NCI-H1417 (cell line): ENCODE results near the gene UROC1.

Source experiments
- DNase-seq, 3 experiments: peaks; one replicate each; lab custom pipeline; 2025; lab: John Stamatoyannopoulos, UW

UROC1 gene

DNA sequence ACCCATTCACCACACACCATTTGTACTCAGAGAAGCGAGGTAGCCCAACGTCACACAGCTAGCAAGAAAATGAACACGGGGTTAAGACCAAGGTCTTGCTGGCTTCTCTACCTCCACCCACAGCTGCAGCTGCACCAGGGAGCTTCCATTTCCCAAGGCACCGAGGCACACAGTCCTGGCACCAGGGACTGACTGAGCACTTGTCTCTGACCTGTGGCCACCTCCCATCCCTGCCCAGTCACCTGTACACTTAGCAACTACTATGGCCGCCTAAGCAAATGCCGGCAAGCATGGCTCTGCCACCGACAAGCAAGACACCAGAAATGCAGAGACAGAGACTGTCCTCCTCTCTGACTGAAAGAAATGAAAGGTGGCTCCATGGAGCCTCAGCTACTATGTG, 57.2 kb downstream of the UROC1 start:
- no peak for DNase-seq

- DNase-seq: no peak
Measured at GRCh38 chr3:126459763-126460127, 57.8 kb downstream of the UROC1 start.

DNA sequence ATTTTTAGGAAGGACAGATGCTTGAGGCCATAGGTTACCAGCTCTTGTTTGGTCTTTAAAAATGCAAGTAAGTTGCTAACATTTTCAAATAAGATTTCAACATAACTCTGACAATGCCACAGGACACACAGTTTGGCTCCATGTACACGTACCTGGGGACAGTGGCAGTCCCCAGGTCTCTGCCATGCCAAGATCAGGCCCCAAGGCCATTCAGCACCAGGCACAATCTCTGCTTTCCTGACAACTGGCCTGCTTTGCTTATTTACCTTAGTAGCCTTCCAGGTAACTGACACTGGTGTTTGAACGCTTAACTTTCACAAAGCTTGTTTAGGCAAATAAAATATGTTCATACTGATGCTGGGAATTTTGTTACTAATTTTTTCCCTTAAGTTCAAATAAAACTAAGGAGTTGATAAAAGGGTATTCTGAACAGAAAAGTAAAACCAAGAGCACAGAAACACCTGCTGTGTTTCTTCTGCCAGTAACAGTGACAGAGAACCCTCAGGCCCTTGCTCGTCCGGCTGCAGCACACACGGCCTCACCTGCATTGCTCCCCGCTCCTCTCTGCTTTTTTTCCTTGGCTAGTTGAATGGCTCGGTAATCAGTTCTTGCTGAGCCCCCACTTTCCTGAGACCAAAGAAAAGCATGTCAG, 58.3 kb downstream of the UROC1 start:
- no peak for DNase-seq

DNA sequence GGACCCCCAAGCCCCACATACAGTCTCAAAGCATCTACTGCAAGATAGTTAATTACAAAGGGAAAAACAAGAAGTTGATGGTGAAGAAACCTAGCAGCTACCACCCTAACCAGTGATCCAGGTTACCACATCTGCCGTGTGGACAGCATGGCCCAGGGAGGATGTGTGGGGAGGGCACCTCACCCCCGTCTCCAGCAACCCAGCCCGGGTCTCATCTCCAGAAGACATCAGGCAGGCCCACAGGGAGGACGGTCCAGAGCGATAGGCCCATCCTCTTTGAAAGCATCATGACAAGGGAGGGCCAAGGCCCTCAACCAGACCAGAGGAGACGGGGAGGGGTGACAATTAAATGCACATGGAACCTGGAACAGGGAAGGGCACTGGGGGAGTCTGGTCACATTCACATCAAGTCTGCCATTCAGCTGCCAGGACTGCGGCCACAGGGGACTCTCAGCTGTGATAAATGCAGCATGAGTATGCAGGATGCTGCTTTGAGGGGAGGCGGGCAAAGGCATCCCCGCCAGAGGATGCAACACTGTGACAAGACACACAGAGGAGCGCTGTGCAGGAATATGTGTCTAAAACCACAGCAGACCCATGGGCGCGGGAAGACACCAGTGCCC, 60.7 kb downstream of the UROC1 start:
- DNase-seq: no peak

DNA sequence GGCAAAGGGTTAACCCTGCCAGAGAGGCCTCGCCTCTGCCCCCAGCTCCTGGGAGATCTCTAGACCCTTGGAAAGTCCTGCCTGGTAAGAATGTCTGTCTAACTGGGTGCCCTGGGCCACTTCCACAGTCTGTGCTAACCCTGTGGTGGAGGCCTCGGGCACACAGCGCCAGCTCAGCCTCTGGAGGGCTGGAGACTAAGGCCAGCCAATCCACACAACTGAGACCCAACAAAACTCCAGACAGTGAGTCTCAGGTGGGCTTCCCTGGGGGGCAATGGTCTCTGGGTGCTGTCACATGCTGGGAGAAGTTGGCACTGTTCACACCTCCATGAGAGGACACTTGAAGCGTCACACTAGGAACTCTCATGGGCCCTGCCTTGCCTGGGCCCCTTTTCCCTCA, 61.4 kb downstream of the UROC1 start:
- DNase-seq: no peak

DNA sequence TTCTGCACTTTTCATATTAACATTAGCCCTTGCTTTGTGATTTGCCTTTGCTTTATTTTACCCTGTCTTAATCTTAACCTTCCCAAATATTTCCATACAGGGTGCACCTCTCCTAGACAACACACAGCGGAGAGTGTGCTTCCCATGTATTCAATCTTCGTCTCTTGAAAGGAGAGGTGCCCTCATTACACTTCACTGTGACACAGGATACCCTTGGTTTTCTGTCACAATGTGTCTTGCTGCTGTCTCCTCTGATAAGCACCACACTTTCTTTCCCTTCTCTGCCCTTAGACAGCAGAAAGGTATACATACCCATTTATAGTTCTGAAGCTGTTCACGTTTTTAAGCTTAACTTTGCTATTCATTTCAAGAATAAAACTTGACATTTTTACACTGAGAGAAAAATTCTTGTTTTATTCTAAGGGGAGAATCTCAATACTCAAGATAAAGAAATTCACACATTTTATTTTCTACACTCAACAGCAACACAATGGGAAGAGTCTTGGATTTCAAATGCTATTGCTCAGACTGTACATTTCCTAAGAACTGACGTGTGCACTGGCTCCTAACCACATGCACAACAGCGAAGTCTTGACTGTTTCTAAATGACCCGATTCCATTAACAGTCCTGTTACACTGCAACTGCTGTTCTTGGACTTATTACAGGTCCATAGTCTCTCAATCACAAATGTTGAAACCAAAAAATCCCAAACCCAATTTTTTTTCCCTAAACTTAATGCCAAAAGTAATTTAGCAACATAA, 63.0 kb downstream of the UROC1 start:
- DNase-seq: no peak

DNA sequence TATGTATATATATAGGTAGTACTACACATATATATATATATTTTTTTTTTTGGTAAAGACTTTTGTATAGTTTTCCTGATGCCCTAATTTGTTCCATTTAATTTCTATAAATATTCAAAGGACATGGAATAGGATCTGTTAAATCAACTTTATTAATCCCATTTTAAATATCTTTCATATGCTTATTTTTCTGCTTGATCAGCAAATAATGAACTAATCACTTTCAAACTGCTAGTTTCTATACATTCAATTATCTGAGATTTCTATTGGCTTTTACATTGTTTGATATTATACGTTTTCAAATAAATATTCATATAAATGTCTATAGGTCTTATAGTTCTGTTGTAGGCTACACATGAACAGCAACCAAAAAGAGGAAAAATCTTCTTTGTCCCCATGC, 63.5 kb downstream of the UROC1 start:
- no peak for DNase-seq

- no peak for DNase-seq
Measured at GRCh38 chr3:126452213-126452612, 65.4 kb downstream of the UROC1 start.

DNA sequence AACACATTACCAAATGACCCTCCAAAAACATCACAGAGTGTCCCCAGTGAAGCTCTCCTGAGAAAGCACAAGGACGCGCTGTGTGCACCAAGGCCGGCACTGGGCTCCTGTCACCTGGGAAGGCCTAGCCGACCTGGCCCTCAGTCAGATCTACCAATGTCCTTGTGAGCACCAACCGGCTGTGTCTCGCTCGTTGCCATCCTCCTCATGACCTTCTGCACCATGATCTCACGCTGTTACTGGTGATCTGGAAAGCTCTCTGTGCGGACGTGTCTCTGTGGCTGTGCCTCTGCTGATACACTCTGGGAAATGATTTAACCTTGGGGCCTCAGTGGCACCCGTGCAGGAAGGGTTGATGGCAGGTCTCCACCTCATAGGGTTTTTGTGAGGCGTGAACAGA, 66.1 kb downstream of the UROC1 start:
- DNase-seq: no peak

DNA sequence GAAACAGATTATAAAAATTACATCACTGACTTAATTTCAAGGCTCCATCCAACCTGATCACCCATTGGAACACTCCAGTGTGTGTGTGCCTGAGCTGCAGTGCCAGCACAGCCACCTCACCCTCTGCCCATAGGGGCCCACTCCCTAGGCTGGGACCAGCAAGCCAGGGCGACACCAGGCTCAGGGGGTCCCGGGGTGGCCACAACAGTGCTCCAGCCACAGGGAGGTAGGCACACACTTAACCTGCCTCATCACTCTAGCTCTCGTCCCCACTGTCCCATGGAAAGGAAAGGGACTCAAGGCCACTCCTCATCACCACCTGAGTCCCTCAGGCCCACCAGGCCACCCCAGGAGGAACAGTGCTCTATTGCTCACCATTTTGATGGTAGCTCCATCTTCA, 66.8 kb downstream of the UROC1 start:
- no peak for DNase-seq

DNA sequence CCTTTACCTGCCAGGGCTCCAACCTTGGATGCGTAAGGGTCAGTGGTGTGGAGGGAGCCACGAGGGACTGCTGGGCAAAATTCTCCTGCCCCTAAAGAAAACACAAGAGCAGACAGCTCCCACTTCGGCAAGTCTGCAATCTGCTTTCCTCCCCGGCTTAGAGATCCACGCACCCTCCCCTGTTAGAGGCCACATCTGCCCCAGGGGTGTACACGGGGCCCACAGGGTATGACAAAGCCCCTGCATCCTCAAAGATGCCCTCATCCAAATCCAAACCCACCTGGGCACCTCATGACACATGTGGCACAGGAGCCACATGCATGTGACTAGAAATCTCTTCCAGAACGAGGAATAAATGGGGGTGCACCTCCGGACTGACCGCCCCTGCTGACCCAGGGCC, 67.4 kb downstream of the UROC1 start:
- DNase-seq: no peak

- no peak for DNase-seq
Measured at GRCh38 chr3:126449621-126450051, 67.9 kb downstream of the UROC1 start.

DNA sequence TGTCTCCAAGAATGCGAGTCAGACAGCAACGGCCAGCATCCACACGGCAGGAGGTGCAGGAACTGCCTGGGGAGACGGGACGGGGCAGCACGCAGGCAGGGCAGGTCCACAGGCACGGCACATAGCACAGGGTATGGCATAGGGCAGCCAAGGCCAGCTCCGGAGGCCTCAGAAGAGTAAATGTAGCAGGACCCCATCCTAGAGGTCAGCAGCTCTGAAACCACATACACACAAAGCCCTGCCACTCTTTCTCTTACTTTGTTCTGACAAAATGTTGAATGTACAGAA, 68.7 kb downstream of the UROC1 start:
- DNase-seq: no peak

DNA sequence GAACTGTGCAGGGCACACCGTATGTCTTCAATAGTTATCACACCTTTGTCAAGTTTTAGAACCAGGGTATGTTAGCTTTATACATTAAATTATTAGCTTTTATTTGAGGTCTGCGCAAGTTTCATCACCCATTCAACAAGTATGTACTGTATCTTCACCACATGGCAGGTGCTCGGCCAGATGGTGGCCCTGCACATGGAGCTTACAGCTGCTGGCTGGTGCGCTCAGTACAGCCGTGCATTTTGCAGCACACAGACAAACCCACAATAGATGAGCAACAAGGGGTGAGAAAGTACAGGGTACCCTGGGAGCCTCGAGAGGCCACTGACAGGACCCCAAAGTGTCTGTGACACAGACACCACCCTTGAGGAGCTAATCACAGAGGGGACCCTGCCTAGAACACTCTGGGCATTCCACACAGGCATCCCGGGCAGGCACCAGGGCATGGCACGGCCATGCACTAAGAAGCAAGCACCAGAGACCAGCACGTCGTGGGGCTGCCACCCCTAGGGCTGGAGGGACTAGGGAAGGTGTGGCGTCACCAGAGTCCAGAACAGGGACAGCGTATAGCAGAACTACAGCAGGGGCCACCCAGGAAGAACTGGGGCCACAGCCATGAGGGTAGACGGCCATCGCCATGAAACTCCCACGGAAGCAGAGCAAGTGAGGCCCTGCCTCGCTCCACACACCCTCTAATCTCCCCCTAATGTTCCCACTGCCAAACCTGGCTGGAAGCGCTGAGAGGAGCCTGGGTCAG, 69.3 kb downstream of the UROC1 start:
- no peak for DNase-seq

DNA sequence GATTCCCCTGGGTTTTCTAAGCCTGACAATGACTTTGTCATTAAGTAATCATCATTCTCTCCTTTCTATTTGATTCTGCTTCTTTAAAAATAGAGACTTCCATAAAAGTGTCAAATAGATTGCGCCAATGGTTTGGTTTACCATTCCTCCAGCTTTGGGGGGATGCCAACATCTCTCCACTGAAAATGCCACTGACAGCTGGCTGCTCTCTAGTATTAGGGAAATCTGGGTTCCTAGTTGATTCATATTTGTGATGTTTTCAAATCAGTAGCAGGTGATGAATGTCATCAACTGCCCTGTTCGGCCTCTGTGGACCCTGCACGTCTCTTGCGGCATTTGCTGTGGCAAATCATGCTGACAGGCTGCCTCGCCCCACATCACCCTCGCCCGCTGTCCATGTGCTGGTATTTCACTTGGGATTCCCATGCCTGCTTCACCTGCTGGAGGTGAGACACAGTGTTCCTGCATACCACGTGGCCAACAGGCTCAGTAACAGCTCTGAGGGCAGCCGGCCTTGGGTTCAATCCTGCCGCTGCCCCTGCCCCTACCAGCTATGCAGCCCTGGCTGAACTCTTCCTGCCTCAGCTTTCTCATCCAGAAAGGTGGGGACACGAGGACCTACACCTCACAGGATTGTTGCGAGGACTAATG, 70.0 kb downstream of the UROC1 start:
- no peak for DNase-seq

GRCh38 chr3:126446791-126447190, 70.8 kb downstream of the UROC1 start:
- peak in 1 of 3 experiments; percentile 11 for DNase-seq

GRCh38 chr3:126446301-126446700, 71.3 kb downstream of the UROC1 start:
- DNase-seq: no peak

DNA sequence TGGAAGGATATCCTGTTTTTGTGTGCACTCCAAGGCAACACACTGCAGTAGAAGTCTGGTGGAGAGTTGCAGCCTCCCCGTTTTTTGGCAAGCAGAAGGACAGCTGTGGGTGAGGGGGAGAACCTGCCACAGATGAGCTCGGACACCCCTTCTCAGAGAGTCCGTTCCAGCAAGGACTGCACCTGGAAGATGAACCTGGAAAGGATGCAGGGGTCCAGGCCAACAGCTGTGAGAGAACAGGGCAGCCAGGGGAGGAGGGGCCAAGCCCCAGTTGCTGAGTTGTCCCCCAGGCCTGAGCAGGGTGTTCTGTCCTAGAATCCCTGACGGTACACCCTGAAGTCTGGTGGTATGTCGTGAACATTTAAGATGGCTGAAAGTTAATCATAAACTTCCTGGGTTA, 72.1 kb downstream of the UROC1 start:
- no peak for DNase-seq

DNA sequence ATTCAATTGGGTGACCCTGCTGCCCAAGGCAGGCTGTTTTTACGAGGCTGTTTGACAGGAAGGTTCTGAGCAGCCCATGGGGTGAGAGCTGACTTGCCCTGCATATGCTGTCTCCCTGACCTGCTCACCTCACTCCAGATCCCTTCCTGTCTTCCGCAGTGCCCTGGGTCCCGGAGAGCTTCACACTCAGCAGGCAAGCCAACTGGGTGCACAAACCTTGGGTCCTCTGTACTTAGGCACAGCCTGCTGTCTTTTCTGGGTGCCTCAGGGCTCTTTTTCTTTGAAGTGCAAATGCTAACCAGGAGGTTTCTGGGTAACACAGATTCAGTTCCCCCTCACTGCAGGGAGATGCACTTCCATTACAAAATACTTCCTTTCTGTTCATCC, 74.7 kb downstream of the UROC1 start:
- no peak for DNase-seq

DNA sequence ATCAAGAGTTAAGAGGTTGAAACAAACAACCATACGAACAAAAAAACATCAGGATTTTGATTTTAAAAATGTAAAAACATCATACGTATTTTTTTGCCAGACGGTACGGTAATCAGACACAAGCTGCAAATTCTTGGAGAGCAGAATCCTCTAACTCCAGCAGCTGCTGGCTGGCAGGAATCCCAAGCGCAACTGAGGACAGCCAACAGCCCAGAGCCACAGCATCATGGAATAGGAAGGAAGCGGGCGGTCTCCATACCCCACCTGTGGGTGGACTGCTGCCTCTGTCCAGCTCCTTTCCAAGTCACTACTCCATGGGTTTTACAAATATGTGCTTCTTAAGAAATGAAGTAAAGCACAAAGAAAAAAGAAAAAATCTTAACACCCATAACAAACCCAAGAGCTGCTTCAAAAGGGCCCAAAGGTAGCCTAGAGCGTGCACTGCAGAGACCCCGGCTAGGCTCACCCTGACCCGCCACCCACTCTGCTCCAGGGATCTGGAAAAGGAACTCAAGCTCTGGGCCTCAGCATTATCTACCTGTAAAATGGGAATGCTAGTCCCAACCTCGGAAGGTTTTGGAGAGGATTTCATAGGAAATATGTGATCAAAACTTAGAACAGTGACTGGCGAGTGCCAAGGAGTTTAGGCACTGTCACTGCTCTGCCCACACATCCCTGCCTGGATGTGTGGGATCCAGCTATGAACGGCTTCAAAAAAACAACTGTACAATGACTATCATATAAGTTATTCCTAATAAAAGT, 75.3 kb downstream of the UROC1 start:
- no peak for DNase-seq

DNA sequence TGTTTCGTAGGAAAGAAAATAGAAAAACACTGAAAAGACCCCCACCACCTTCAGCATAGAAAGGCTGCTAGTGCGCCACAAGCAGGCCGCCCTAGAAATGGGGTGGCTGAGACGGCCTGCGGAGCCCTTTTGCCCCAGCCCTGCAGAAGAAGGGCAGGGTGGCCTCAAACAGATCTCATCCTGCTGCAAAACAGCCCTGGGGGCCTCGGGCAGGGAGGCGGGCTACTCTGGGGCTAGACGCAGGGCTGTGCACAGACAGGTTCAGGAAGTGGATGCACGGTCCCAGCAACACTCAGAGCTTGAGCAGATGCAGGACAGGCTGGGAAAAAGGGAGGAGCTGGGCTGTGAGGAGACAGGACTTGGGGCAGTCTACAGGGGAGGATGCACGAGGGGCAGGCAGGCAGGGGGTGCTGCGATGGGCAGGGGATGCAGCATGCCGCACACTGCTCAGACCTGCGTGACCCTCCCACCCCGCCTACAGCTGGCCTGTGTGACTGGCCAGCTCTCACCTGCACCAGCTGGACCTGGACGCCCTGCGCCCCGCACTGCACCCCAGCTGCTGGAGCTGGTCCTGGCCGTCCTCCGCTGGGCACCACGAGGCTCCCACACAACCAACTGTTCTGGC, 76.2 kb downstream of the UROC1 start:
- no peak for DNase-seq

DNA sequence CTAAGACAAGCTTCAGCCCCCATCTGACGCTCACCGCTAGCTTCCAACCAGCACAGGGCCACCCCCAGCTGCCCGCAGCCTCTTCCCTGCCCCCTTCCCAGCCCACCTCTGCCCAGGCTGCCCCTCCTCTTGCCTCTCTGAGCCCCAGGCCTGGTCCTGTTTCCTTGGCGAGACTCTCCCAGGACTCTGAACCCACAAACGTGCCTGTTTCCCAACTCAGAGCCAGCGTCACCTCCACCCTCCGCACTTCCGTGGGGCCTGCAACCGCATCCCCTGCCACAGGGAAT, 76.9 kb downstream of the UROC1 start:
- DNase-seq: no peak
